GM20000 (cell line): ENCODE results near the gene PCDHB1.
A peak's percentile ranks its signal among the peaks of the same experiment; 100 is the strongest.

Source experiments
- DNase-seq: peaks from one replicate; pipeline ENCODE4 v3.0.0; 2012; ENCODE audit warnings: low spot score
- CTCF ChIP-seq: IDR thresholded peaks from 2 replicates; pipeline ENCODE4 v1.5.1; 2012; ENCODE audit warnings: mild to moderate bottlenecking, control low read depth; ENCODE audit errors: extremely low read depth, missing control alignments

PCDHB1 gene

DNA sequence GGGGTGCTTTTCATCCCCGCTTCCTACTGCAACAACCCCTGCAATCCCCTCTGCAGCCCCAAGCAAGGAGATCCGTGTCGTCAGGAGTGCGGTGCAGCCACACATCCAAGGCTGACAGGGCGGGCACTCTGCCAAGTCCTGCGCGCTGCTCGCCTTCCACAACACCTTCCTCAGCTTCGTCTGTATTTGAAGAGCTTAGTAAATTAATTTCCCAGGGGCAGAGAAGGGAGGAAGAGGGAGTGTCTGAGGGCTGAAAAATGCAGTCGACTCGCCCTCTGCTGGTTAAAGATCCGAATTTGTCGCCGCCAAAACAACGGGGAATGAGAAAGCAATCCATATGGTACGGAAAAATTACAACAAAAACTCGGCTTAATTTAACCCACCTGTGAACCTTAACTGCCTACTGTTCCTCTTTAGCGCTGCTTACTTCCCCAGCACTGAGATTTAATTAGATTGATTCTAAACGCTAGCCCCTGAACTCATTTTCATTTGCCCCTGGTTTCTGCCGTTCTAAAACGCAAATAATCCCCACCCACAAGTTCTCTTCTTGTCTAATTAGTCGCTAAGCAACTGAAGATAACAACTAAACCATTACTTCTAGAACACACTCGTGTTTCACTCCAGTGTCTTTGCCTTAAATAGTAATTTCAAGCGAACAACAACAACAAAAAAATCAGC, 10.9 kb upstream of the PCDHB1 start:
- no peak for DNase-seq

DNA sequence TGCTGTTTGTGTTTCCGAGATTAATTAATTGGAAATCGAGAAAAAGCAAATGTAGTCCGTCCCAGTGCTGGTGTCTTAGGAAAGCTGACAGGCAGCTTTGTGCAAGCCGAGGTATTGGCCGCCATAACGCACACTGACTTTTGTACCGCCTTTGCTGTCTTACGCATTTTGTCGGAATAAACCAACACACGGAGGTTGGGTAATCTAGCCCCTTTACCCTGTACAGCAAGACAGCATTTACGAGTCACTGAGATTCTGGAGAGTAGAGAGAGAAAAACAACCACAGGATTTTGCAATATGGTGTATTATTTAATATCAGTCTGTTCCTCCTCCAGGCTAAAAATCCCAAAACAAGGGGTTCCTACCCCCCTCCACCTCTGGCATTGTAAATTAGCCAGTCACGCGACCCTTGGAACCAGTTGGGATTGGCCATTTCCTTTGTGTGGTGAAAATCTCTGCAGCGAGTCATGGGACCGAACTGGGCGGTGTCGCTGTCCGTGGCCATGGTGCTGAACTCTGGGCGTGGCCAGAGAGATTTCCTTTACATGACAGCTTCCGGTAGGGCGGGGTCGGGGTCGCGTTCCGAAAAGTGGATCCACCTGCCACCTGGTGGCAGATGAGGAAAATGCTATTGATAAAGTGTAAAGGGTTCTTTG, 10.3 kb upstream of the PCDHB1 start:
- peak; percentile 50 for DNase-seq
- peak; percentile 0 for TF ChIP-seq CTCF

More for the DNA sequence above, 10.9 kb upstream of the PCDHB1 start:
- TF ChIP-seq CTCF, result no peak

- no peak for DNase-seq
- TF ChIP-seq CTCF, result no peak
Measured at GRCh38 chr5:141041427-141041785, 9.8 kb upstream of the PCDHB1 start.

DNA sequence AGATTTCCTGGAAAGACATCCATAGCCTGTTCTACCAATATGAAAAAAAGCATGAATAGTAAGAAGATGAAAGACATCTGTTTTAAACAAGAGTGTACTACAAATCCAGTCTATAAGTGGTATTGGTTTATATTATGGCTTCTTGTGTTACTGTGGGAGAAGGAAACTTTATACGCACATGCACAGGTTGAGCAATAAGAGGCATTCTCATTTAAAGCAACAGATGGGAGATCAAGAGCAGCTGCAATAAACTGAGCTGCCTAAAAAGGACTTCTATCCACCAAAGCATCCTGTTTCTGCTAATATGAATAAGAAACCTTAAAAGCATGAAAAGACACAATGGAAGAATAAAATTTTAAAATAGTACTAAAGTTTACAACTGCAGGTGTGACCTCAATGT, 8.6 kb upstream of the PCDHB1 start:
- DNase-seq, result no peak
- no peak for TF ChIP-seq CTCF

DNA sequence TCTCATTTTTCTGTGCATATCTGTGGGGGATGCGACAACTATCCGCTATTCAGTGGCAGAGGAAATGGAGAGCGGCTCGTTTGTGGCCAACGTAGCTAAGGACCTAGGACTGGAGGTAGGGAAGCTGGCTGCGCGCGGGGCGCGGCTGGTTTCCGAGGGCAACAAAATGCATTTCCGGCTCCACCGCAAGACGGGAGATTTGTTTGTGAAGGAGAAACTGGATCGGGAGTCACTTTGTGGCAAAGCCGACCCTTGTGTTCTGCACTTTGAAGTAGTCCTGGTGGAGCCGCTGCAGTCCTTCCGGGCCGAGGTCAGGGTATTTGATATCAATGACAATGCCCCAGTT, 320 bp downstream of the PCDHB1 start:
- DNase-seq, result no peak

DNA sequence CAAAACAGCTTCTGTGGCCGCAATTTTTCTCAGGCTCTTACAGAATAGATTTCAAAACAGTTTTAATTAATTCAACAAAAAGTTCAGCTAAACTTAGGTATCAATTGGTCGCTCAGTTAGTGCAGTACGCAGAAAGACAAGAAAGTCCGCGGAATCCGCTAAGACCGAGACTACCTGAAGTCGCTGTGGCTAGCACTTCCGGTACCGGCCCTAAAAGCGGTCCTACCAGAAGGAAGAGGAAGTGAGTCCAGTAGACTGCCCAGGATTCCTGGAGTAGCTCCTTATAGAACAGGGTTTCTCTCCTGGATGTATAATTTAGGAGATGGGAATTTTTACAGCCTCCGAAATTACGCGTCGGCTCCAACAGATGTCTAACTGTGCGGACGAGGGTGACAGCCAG, 26.7 kb downstream of the PCDHB1 start:
- no peak for DNase-seq
- TF ChIP-seq CTCF, result no peak

More for the DNA sequence above, 320 bp downstream of the PCDHB1 start:
- TF ChIP-seq CTCF, result no peak

GRCh38 chr5:141082228-141082627, 31.1 kb downstream of the PCDHB1 start:
- no peak for DNase-seq
- TF ChIP-seq CTCF, result no peak
